Measurements from ENCODE around the gene CHAT.

Gene CHAT

GRCh38 chr10:49614242-49615198 is 683 bp downstream of the CHAT start:
- Histone ChIP-seq H3K36me3 (ENCODE audit: control insufficient read depth in 1 of 2, insufficient read depth in 2 of 2, low read length in 2 of 2) (no peaks in the 10 kb centered on the region), H3K27ac (ENCODE audit: low read length) (no peak overlapping the region), H3K27me3 (ENCODE audit: low read depth, low read length) (peaks cover 42% of the 10 kb centered on the region), H3K9me3 (ENCODE audit: control insufficient read depth in 1 of 2, low read length in 2 of 2) (no peaks in the 10 kb centered on the region), H3K4me3 (ENCODE audit: low read depth in 1 of 2, low read length in 2 of 2) (no peak overlapping the region), H3K4me1 (ENCODE audit: control insufficient read depth in 1 of 2, insufficient read depth in 2 of 2, low read length in 2 of 2) (peaks cover 0 to 23% of the 10 kb centered on the region in 2 donors)

- Histone ChIP-seq H3K27ac (ENCODE audit: low read length) (no peak overlapping the region), H3K27me3 (ENCODE audit: low read depth, low read length) (peaks cover 42% of the 10 kb centered on the region), H3K36me3 (ENCODE audit: control insufficient read depth in 1 of 2, insufficient read depth in 2 of 2, low read length in 2 of 2) (no peaks in the 10 kb centered on the region), H3K9me3 (ENCODE audit: control insufficient read depth in 1 of 2, low read length in 2 of 2) (no peaks in the 10 kb centered on the region), H3K4me1 (ENCODE audit: control insufficient read depth in 1 of 2, insufficient read depth in 2 of 2, low read length in 2 of 2) (peaks cover 0 to 18% of the 10 kb centered on the region in 2 donors), H3K4me3 (ENCODE audit: low read depth in 1 of 2, low read length in 2 of 2) (no peak overlapping the region)
Observed at GRCh38 chr10:49615213-49615612, 1.4 kb downstream of the CHAT start.

- Histone ChIP-seq H3K9me3 (ENCODE audit: control insufficient read depth in 1 of 2, low read length in 2 of 2) (no peaks in the 10 kb centered on the region), H3K27ac (ENCODE audit: low read length) (no peak overlapping the region), H3K27me3 (ENCODE audit: low read depth, low read length) (peaks cover 39% of the 10 kb centered on the region), H3K4me3 (ENCODE audit: low read depth in 1 of 2, low read length in 2 of 2) (no peak overlapping the region), H3K36me3 (ENCODE audit: control insufficient read depth in 1 of 2, insufficient read depth in 2 of 2, low read length in 2 of 2) (no peaks in the 10 kb centered on the region), H3K4me1 (ENCODE audit: control insufficient read depth in 1 of 2, insufficient read depth in 2 of 2, low read length in 2 of 2) (peaks cover 0 to 14% of the 10 kb centered on the region in 2 donors)
Observed at GRCh38 chr10:49615721-49616120, 1.9 kb downstream of the CHAT start.

- H3K27ac ChIP-seq (ENCODE audit: low read length), result no peak overlapping the region
- H3K4me3 ChIP-seq (ENCODE audit: low read depth in 1 of 2, low read length in 2 of 2), result no peak overlapping the region
- H3K9me3 ChIP-seq (ENCODE audit: control insufficient read depth in 1 of 2, low read length in 2 of 2), result no peaks in the 10 kb centered on the region
- peaks cover 30% of the 10 kb centered on the region for H3K27me3 ChIP-seq (ENCODE audit: low read depth, low read length)
- H3K36me3 ChIP-seq (ENCODE audit: control insufficient read depth in 1 of 2, insufficient read depth in 2 of 2, low read length in 2 of 2), result no peaks in the 10 kb centered on the region
- peaks cover 0 to 6% of the 10 kb centered on the region in 2 donors for H3K4me1 ChIP-seq (ENCODE audit: control insufficient read depth in 1 of 2, insufficient read depth in 2 of 2, low read length in 2 of 2)
Observed at GRCh38 chr10:49616421-49617101, 2.7 kb downstream of the CHAT start.

GRCh38 chr10:49617121-49618020 is 3.5 kb downstream of the CHAT start:
- Histone ChIP-seq H3K9me3 (ENCODE audit: control insufficient read depth in 1 of 2, low read length in 2 of 2) (no peaks in the 10 kb centered on the region), H3K4me3 (ENCODE audit: low read depth in 1 of 2, low read length in 2 of 2) (no peak overlapping the region), H3K27me3 (ENCODE audit: low read depth, low read length) (peaks cover 22% of the 10 kb centered on the region), H3K27ac (ENCODE audit: low read length) (no peak overlapping the region), H3K36me3 (ENCODE audit: control insufficient read depth in 1 of 2, insufficient read depth in 2 of 2, low read length in 2 of 2) (no peaks in the 10 kb centered on the region), H3K4me1 (ENCODE audit: control insufficient read depth in 1 of 2, insufficient read depth in 2 of 2, low read length in 2 of 2) (no peaks in the 10 kb centered on the region)

- no peak overlapping the region for H3K4me3 ChIP-seq (ENCODE audit: low read depth in 1 of 2, low read length in 2 of 2)
- H3K27me3 ChIP-seq (ENCODE audit: low read depth, low read length), result peaks cover 10% of the 10 kb centered on the region
Observed at GRCh38 chr10:49618821-49619220, 5.0 kb downstream of the CHAT start.

GRCh38 chr10:49619613-49620012 is 5.8 kb downstream of the CHAT start:
- Histone ChIP-seq H3K4me3 (ENCODE audit: low read depth in 1 of 2, low read length in 2 of 2) (no peak overlapping the region), H3K27me3 (ENCODE audit: low read depth, low read length) (peaks cover 10% of the 10 kb centered on the region), H3K9me3 (ENCODE audit: control insufficient read depth in 1 of 2, low read length in 2 of 2) (no peaks in the 10 kb centered on the region), H3K27ac (ENCODE audit: low read length) (no peak overlapping the region), H3K4me1 (ENCODE audit: control insufficient read depth in 1 of 2, insufficient read depth in 2 of 2, low read length in 2 of 2) (no peaks in the 10 kb centered on the region), H3K36me3 (ENCODE audit: control insufficient read depth in 1 of 2, insufficient read depth in 2 of 2, low read length in 2 of 2) (no peaks in the 10 kb centered on the region)

More at GRCh38 chr10:49618821-49619220, 5.0 kb downstream of the CHAT start:
- no peaks in the 10 kb centered on the region for H3K4me1 ChIP-seq (ENCODE audit: control insufficient read depth in 1 of 2, insufficient read depth in 2 of 2, low read length in 2 of 2)
- H3K36me3 ChIP-seq (ENCODE audit: control insufficient read depth in 1 of 2, insufficient read depth in 2 of 2, low read length in 2 of 2), result no peaks in the 10 kb centered on the region
- H3K27ac ChIP-seq (ENCODE audit: low read length), result no peak overlapping the region
- H3K9me3 ChIP-seq (ENCODE audit: control insufficient read depth in 1 of 2, low read length in 2 of 2), result no peaks in the 10 kb centered on the region

- Histone ChIP-seq H3K27me3 (ENCODE audit: low read depth, low read length) (peaks cover 7% of the 10 kb centered on the region), H3K4me1 (ENCODE audit: control insufficient read depth in 1 of 2, insufficient read depth in 2 of 2, low read length in 2 of 2) (no peaks in the 10 kb centered on the region)
Observed at GRCh38 chr10:49620286-49620810, 6.5 kb downstream of the CHAT start.

GRCh38 chr10:49620841-49621378 is 7.1 kb downstream of the CHAT start:
- H3K27ac ChIP-seq (ENCODE audit: low read length), result no peak overlapping the region
- H3K4me3 ChIP-seq (ENCODE audit: low read depth in 1 of 2, low read length in 2 of 2), result no peak overlapping the region
- H3K9me3 ChIP-seq (ENCODE audit: control insufficient read depth in 1 of 2, low read length in 2 of 2), result no peaks in the 10 kb centered on the region
- H3K4me1 ChIP-seq (ENCODE audit: control insufficient read depth in 1 of 2, insufficient read depth in 2 of 2, low read length in 2 of 2), result no peaks in the 10 kb centered on the region
- H3K27me3 ChIP-seq (ENCODE audit: low read depth, low read length), result peaks cover 7% of the 10 kb centered on the region
- H3K36me3 ChIP-seq (ENCODE audit: control insufficient read depth in 1 of 2, insufficient read depth in 2 of 2, low read length in 2 of 2), result no peaks in the 10 kb centered on the region

More at GRCh38 chr10:49620286-49620810, 6.5 kb downstream of the CHAT start:
- H3K27ac ChIP-seq (ENCODE audit: low read length), result no peak overlapping the region
- H3K9me3 ChIP-seq (ENCODE audit: control insufficient read depth in 1 of 2, low read length in 2 of 2), result no peaks in the 10 kb centered on the region
- H3K4me3 ChIP-seq (ENCODE audit: low read depth in 1 of 2, low read length in 2 of 2), result no peak overlapping the region
- no peaks in the 10 kb centered on the region for H3K36me3 ChIP-seq (ENCODE audit: control insufficient read depth in 1 of 2, insufficient read depth in 2 of 2, low read length in 2 of 2)

- Histone ChIP-seq H3K36me3 (ENCODE audit: control insufficient read depth in 1 of 2, insufficient read depth in 2 of 2, low read length in 2 of 2) (no peaks in the 10 kb centered on the region), H3K27ac (ENCODE audit: low read length) (no peak overlapping the region), H3K9me3 (ENCODE audit: control insufficient read depth in 1 of 2, low read length in 2 of 2) (no peaks in the 10 kb centered on the region), H3K4me1 (ENCODE audit: control insufficient read depth in 1 of 2, insufficient read depth in 2 of 2, low read length in 2 of 2) (no peaks in the 10 kb centered on the region), H3K4me3 (ENCODE audit: low read depth in 1 of 2, low read length in 2 of 2) (no peak overlapping the region), H3K27me3 (ENCODE audit: low read depth, low read length) (peaks cover 7% of the 10 kb centered on the region)
Observed at GRCh38 chr10:49621561-49621960, 7.7 kb downstream of the CHAT start.

Measured in muscle layer of duodenum (tissue), 2 donors.